Mucosa of descending colon (tissue), 3 donors: ENCODE measurements around the gene LRCH3. TPM values are rescaled to one million over a fixed set of nuclear protein-coding genes. Genes with fewer than 3 reads are reported as not detected.

Experiments
- ATAC-seq: fragments of 200-7000 bp; cut with Tn5 transposase; one replicate; pipeline ENCODE4 v1.9.1; 2020; ENCODE audit warnings: mild to moderate bottlenecking, moderate library complexity
- DNase-seq, 3 donors: peaks; one replicate each; pipeline ENCODE4 v3.0.0-alpha.2; 2020
- H3K36me3 ChIP-seq: fragments of 200-600 bp; one replicate; pipeline ENCODE4 v1.8.0; 2021; ENCODE audit warnings: low read depth, mild to moderate bottlenecking
- H3K4me1 ChIP-seq: fragments of 200-600 bp; one replicate; pipeline ENCODE4 v1.8.0; 2021; ENCODE audit warnings: low read depth, mild to moderate bottlenecking
- H3K4me3 ChIP-seq: fragments of 200-600 bp; one replicate; pipeline ENCODE4 v1.8.0; 2021; ENCODE audit warnings: mild to moderate bottlenecking
- H3K9me3 ChIP-seq: fragments of 200-600 bp; one replicate; pipeline ENCODE4 v1.8.0; 2021; ENCODE audit warnings: mild to moderate bottlenecking
- CTCF ChIP-seq: fragments of 200-600 bp; IDR thresholded peaks from one replicate; pipeline ENCODE4 v1.8.0; 2022; ENCODE audit warnings: antibody characterized with exemption, mild to moderate bottlenecking
- intact Hi-C, 2 donors: fragments of 100-400 bp; cut with DNase I in 1 of 2; cut with micrococcal nuclease in 1 of 2; formaldehyde crosslinking; loops; one replicate each; pipeline versions ENCODE4 v1.11.0 to v1.11.1; 2022; cut with DNase I, micrococcal nuclease
- total RNA-seq, 3 donors: library from RNA; stranded (reverse); fragmentation: NEBNext Ultra II Directional in 2 of 3; extraction: Animal tissue kit (Norgen Biotek cat#: 25700) in 2 of 3; gene quantifications; one replicate each; pipeline versions ENCODE4 v1.2.1 to v1.2.4, GENCODE V29; 2021 to 2023
- donor health status: DM: no; HTN: no; CAD: no; lungs with moderate emphysema.
- donor health status: DM: no; HTN: no; CAD: no.
- donor health status: DM: no; HTN: yes; CAD: no.

Gene LRCH3
- total RNA-seq, 3 donors from 2014 or later, result 33.3 to 57.6 (median 46.0) TPM

DNA sequence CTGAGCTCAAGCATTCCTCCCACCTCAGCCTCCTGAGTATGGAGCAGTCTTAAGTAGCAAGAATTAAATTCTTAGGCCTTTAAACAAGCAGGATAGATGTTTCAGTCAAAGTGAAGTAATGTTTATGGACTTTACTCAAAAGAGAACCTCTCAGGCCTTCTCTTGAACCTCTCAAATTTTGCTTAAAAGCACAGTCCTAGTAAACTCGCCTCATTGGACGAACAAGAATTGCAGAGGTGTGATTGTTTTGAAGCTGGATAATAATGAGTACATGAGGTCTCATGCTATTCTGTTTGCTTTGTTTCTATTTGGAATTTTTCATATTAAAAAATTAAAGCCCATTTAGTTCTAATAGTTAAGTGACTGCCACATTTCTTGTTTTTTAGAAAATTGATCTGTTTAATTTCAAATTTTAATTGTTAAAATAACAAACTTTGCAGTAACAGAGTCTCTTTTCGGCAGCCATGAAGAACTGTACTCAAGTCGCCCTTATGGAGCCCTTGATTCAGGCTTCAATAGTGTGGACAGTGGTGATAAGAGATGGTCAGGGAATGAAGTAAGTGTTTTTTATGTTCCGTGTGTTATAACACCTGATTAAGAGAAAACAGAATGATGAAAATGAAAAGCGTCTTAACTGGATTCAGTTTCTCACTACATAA, 39.4 kb downstream of the LRCH3 start:
- Histone ChIP-seq H3K4me1 (no peaks in the 10 kb centered on the region), H3K4me3 (no peak overlapping the region), H3K36me3 (no peaks in the 10 kb centered on the region), H3K9me3 (no peaks in the 10 kb centered on the region)
- TF ChIP-seq CTCF, result no peak
- DNase-seq, result no peak
- intact Hi-C loops, result no loop called here
- ATAC-seq, result no peak

GRCh38 chr3:197830967-197831313, 39.9 kb downstream of the LRCH3 start:
- H3K4me3 ChIP-seq, result no peak overlapping the region
- no peak for ATAC-seq
- H3K36me3 ChIP-seq, result no peaks in the 10 kb centered on the region
- H3K9me3 ChIP-seq, result no peaks in the 10 kb centered on the region
- H3K4me1 ChIP-seq, result no peaks in the 10 kb centered on the region
- intact Hi-C loops, result no loop called here
- DNase-seq, result no peak
- TF ChIP-seq CTCF, result no peak

GRCh38 chr3:197833930-197834715, 43.1 kb downstream of the LRCH3 start:
- Histone ChIP-seq H3K4me3 (no peak overlapping the region), H3K9me3 (no peaks in the 10 kb centered on the region), H3K36me3 (no peaks in the 10 kb centered on the region), H3K4me1 (no peaks in the 10 kb centered on the region)
- DNase-seq, result no peak
- TF ChIP-seq CTCF, result no peak
- intact Hi-C loops, result no loop called here
- ATAC-seq, result no peak

DNA sequence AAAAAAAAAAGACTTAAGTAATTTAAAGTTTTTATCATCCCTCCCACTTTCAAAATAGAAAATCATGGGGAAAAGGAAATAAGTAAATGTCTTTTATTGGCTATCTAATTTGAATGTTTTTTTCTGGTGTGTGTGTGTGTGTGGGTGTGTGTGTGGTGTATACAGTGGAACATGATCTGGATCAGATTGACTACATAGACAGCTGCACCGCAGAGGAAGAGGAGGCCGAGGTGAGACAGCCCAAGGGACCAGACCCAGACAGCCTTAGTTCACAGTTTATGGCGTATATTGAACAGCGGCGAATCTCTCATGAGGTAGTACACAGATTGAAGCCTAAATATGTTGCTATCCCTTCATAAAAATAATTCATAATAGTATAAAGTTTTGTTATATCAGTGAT, 44.5 kb downstream of the LRCH3 start:
- ATAC-seq, result no peak
- Histone ChIP-seq H3K9me3 (no peaks in the 10 kb centered on the region), H3K4me1 (no peaks in the 10 kb centered on the region), H3K36me3 (no peaks in the 10 kb centered on the region), H3K4me3 (no peak overlapping the region)
- intact Hi-C loops, result no loop called here
- no peak for DNase-seq
- no peak for TF ChIP-seq CTCF

DNA sequence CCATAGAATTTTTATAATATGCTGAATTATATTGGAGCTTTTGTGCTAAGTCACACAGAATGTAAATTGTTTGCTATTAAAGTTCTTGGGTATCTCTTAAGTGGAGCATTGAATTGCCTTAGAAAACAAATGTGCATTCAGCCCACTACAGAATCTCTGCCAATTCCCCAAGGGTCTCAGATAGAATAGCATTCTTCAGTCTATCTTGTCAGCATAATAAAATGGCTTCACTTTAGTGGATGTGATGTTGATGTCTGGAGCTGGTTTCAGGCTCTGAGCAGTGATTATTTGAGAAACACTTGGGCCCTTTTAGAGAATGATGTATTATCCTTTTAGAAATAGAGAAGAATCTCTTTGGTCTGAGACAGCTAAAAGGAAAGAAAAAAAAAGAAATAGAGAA, 45.2 kb downstream of the LRCH3 start:
- intact Hi-C loops, result no loop called here

More for the DNA sequence above, 45.2 kb downstream of the LRCH3 start:
- TF ChIP-seq CTCF, result no peak
- no peak for ATAC-seq
- DNase-seq, result no peak
- H3K4me1 ChIP-seq, result no peaks in the 10 kb centered on the region
- H3K4me3 ChIP-seq, result no peak overlapping the region
- no peaks in the 10 kb centered on the region for H3K36me3 ChIP-seq
- H3K9me3 ChIP-seq, result no peaks in the 10 kb centered on the region
